GM12875 (cell line): ENCODE measurements around the gene KCNB1.

Source experiments
- H3K4me3 ChIP-seq: one replicate; pipeline ENCODE4 v1.5.1; 2011; ENCODE audit warnings: low read depth, low read length, control low read depth
- TF ChIP-seq, protein P1 (sequence below): IDR thresholded peaks from 2 replicates; pipeline ENCODE4 v1.5.1; 2011; ENCODE audit warnings: low read depth, mild to moderate bottlenecking, control low read depth, inconsistent platforms, low read length, moderate library complexity, borderline replicate concordance; ENCODE audit not compliant: insufficient read depth

Gene KCNB1

DNA sequence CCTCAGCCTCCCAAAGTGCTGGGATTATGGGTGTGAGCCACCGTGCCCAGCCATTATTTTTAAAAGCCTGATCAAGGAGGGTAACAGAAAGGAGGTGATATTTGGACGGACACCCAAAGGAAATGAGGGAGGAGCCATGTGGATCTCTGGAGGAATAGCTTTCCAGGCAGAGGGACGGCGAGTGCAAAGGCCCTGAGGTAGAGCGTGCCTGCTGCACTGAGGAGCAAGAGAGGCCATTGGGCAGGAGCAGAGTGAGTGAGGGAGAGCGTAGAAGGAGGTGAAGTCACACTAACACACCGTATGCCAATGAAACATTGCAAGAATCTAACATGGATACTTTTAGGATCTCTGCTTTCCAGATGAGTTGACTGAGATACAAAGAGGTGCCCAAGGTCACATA lies 145.7 kb downstream of the KCNB1 start:
- no peak overlapping the region for H3K4me3 ChIP-seq
- TF ChIP-seq, protein P1, sequence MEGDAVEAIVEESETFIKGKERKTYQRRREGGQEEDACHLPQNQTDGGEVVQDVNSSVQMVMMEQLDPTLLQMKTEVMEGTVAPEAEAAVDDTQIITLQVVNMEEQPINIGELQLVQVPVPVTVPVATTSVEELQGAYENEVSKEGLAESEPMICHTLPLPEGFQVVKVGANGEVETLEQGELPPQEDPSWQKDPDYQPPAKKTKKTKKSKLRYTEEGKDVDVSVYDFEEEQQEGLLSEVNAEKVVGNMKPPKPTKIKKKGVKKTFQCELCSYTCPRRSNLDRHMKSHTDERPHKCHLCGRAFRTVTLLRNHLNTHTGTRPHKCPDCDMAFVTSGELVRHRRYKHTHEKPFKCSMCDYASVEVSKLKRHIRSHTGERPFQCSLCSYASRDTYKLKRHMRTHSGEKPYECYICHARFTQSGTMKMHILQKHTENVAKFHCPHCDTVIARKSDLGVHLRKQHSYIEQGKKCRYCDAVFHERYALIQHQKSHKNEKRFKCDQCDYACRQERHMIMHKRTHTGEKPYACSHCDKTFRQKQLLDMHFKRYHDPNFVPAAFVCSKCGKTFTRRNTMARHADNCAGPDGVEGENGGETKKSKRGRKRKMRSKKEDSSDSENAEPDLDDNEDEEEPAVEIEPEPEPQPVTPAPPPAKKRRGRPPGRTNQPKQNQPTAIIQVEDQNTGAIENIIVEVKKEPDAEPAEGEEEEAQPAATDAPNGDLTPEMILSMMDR = no peak

DNA sequence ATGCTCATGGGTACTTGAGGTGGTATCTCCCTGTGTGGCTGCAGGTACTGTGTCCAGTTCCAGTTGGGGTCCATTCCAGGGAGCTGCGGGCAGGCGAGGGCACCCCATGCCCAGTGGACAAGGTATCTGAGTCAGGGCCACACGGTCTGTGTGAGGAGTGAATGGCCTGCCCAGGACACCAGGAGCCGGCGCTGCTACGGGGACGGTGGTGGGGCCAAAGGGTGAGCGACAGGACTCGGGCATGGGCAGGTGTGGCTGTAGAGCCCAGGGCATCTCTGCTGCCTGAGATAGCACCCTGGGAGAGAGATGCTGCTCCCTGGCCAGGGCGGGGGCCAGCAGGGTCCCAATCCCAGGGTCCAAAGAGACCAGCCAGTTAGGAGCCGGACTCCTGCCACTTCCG lies 147.0 kb downstream of the KCNB1 start:
- H3K4me3 ChIP-seq = no peak overlapping the region
- TF ChIP-seq, protein P1 = no peak

DNA sequence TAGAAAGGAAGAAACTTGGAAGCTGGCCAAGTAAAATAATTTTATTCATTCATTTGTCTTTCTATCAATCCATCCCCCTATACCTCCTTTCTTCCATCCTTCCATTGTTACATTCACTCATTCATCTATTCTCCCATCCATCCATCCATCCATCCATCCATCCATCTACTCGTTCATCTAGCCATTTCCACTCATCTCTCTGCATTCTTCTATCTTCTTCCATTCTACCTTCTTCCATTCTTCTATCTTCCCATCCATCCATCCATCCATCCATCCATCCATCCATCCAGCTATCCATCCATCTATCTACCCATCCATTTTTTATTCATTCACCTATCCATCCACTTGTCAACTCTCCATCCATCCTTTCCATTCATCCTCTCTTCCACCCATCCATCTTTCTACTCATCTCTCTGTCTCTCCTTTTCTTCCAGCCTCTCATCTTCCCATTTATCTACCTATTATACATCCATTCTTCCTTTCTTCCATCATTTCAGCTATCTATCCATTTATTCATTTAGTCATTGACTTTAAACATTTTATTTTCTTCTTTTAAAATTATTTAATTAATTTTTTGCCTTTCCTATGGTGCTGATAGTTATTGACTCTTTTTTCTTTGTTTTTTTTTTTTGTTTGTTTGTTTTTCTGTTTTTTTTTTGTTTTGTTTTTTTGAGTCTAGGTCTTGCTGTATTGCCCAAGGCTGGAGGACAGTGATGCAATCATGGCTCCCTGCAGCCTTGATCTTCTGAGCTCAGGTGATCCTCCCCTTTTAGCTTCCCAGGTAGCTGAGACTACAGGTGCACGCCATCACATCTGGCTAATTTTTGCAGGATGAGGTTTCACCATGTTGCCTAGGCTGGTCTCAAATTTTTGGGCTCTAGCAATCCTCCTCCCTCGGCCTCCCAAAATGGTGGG lies 151.5 kb downstream of the KCNB1 start:
- TF ChIP-seq, protein P1 = no peak

GRCh38 chr20:49328790-49329189 lies 153.7 kb downstream of the KCNB1 start:
- H3K4me3 ChIP-seq = no peak overlapping the region
- TF ChIP-seq, protein P1 = no peak

More for the DNA sequence above, 151.5 kb downstream of the KCNB1 start:
- H3K4me3 ChIP-seq = no peak overlapping the region

- H3K4me3 ChIP-seq = no peak overlapping the region
These were observed 156.4 kb downstream of the KCNB1 start for GRCh38 chr20:49326026-49326425.

GRCh38 chr20:49324306-49324705 lies 158.2 kb downstream of the KCNB1 start:
- TF ChIP-seq, protein P1 = no peak
- no peak overlapping the region for H3K4me3 ChIP-seq

More at GRCh38 chr20:49326026-49326425, 156.4 kb downstream of the KCNB1 start:
- TF ChIP-seq, protein P1 = no peak
